HEK293 (cell line): Measurements from ENCODE around the gene MALRD1.

Source experiments
- ZNF174 ChIP-seq: fragments of 450-650 bp; formaldehyde crosslinking; IDR thresholded peaks from 2 replicates; pipeline ENCODE4 v1.5.0; 2017; ENCODE audit warnings: missing biosample characterization, mild to moderate bottlenecking, missing genetic modification characterization
- ZNF433 ChIP-seq: fragments of 450-650 bp; formaldehyde crosslinking; IDR thresholded peaks from 2 replicates; pipeline ENCODE4 v1.5.1; 2016; ENCODE audit warnings: missing biosample characterization, missing genetic modification characterization, low read depth
- ZNF48 ChIP-seq: fragments of 450-650 bp; formaldehyde crosslinking; IDR thresholded peaks from 2 replicates; pipeline ENCODE4 v1.5.1; 2016; ENCODE audit warnings: missing biosample characterization, missing genetic modification characterization
- ZNF521 ChIP-seq: fragments of 450-650 bp; formaldehyde crosslinking; IDR thresholded peaks from 2 replicates; pipeline ENCODE4 v1.5.1; 2017; ENCODE audit warnings: missing biosample characterization, mild to moderate bottlenecking, missing genetic modification characterization
- ZSCAN23 ChIP-seq: fragments of 450-650 bp; formaldehyde crosslinking; IDR thresholded peaks from 2 replicates; pipeline ENCODE4 v1.5.1; 2016; ENCODE audit warnings: missing biosample characterization, missing genetic modification characterization
- TF ChIP-seq, protein P1 (sequence below): fragments of 450-650 bp; formaldehyde crosslinking; IDR thresholded peaks from 2 replicates; pipeline ENCODE4 v1.5.1; 2016; ENCODE audit warnings: missing biosample characterization, missing genetic modification characterization
- TF ChIP-seq, protein P2 (sequence below): fragments of 450-650 bp; formaldehyde crosslinking; IDR thresholded peaks from 2 replicates; pipeline ENCODE4 v1.5.1; 2017; ENCODE audit warnings: missing biosample characterization, missing genetic modification characterization
- TF ChIP-seq, protein P3 (sequence below): fragments of 450-650 bp; formaldehyde crosslinking; IDR thresholded peaks from 2 replicates; pipeline ENCODE4 v1.5.1; 2016; ENCODE audit warnings: missing biosample characterization, missing genetic modification characterization
- TF ChIP-seq, protein P4 (sequence below): fragments of 450-650 bp; formaldehyde crosslinking; IDR thresholded peaks from 2 replicates; pipeline ENCODE4 v1.5.1; 2016; ENCODE audit warnings: missing biosample characterization, missing genetic modification characterization, low read depth

DNA sequence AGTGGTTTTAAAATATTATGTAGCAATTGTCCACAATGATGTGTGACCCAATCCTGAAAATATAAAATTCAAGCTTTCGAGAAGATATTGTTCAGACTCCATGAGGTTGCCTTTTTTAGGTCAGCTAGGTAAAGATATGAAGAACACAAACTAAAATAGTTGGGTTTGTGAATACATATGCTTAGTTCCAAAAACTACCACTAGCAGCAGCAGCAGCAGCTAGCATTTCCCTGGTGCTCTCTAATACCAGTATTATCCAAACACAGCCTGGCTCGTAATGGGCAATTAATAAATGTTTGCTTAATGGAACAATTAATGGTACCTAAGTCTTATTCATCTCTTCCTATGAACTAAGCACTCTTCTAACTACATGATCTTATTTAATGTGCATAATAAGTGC, 362.5 kb downstream of the MALRD1 start:
- TF ChIP-seq, protein P1, sequence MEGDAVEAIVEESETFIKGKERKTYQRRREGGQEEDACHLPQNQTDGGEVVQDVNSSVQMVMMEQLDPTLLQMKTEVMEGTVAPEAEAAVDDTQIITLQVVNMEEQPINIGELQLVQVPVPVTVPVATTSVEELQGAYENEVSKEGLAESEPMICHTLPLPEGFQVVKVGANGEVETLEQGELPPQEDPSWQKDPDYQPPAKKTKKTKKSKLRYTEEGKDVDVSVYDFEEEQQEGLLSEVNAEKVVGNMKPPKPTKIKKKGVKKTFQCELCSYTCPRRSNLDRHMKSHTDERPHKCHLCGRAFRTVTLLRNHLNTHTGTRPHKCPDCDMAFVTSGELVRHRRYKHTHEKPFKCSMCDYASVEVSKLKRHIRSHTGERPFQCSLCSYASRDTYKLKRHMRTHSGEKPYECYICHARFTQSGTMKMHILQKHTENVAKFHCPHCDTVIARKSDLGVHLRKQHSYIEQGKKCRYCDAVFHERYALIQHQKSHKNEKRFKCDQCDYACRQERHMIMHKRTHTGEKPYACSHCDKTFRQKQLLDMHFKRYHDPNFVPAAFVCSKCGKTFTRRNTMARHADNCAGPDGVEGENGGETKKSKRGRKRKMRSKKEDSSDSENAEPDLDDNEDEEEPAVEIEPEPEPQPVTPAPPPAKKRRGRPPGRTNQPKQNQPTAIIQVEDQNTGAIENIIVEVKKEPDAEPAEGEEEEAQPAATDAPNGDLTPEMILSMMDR (tag by site-specific recombination), result no peak
- TF ChIP-seq, protein P2, sequence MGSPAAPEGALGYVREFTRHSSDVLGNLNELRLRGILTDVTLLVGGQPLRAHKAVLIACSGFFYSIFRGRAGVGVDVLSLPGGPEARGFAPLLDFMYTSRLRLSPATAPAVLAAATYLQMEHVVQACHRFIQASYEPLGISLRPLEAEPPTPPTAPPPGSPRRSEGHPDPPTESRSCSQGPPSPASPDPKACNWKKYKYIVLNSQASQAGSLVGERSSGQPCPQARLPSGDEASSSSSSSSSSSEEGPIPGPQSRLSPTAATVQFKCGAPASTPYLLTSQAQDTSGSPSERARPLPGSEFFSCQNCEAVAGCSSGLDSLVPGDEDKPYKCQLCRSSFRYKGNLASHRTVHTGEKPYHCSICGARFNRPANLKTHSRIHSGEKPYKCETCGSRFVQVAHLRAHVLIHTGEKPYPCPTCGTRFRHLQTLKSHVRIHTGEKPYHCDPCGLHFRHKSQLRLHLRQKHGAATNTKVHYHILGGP (tag by site-specific recombination), result no peak
- no peak for TF ChIP-seq ZNF174 (tag by site-specific recombination)
- TF ChIP-seq, protein P3, sequence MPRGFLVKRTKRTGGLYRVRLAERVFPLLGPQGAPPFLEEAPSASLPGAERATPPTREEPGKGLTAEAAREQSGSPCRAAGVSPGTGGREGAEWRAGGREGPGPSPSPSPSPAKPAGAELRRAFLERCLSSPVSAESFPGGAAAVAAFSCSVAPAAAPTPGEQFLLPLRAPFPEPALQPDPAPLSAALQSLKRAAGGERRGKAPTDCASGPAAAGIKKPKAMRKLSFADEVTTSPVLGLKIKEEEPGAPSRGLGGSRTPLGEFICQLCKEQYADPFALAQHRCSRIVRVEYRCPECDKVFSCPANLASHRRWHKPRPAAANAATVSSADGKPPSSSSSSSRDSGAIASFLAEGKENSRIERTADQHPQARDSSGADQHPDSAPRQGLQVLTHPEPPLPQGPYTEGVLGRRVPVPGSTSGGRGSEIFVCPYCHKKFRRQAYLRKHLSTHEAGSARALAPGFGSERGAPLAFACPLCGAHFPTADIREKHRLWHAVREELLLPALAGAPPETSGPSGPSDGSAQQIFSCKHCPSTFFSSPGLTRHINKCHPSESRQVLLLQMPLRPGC (tag by site-specific recombination), result no peak
- TF ChIP-seq ZNF521 (tag by site-specific recombination), result no peak
- no peak for TF ChIP-seq ZSCAN23 (tag by site-specific recombination)
- TF ChIP-seq ZNF433 (tag by site-specific recombination), result no peak
- TF ChIP-seq, protein P4, sequence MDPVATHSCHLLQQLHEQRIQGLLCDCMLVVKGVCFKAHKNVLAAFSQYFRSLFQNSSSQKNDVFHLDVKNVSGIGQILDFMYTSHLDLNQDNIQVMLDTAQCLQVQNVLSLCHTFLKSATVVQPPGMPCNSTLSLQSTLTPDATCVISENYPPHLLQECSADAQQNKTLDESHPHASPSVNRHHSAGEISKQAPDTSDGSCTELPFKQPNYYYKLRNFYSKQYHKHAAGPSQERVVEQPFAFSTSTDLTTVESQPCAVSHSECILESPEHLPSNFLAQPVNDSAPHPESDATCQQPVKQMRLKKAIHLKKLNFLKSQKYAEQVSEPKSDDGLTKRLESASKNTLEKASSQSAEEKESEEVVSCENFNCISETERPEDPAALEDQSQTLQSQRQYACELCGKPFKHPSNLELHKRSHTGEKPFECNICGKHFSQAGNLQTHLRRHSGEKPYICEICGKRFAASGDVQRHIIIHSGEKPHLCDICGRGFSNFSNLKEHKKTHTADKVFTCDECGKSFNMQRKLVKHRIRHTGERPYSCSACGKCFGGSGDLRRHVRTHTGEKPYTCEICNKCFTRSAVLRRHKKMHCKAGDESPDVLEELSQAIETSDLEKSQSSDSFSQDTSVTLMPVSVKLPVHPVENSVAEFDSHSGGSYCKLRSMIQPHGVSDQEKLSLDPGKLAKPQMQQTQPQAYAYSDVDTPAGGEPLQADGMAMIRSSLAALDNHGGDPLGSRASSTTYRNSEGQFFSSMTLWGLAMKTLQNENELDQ, result no peak
- no peak for TF ChIP-seq ZNF48
